Measurements from ENCODE around the gene PEX14. TPM values are rescaled to one million over a fixed set of nuclear protein-coding genes. Genes with fewer than 3 reads are reported as not detected.
A peak's percentile ranks its signal among the peaks of the same experiment; 100 is the strongest.

PEX14 gene
- total and polyA plus RNA-seq, 2 experiments from 2014 or later = 10.0 to 20.9 TPM

DNA sequence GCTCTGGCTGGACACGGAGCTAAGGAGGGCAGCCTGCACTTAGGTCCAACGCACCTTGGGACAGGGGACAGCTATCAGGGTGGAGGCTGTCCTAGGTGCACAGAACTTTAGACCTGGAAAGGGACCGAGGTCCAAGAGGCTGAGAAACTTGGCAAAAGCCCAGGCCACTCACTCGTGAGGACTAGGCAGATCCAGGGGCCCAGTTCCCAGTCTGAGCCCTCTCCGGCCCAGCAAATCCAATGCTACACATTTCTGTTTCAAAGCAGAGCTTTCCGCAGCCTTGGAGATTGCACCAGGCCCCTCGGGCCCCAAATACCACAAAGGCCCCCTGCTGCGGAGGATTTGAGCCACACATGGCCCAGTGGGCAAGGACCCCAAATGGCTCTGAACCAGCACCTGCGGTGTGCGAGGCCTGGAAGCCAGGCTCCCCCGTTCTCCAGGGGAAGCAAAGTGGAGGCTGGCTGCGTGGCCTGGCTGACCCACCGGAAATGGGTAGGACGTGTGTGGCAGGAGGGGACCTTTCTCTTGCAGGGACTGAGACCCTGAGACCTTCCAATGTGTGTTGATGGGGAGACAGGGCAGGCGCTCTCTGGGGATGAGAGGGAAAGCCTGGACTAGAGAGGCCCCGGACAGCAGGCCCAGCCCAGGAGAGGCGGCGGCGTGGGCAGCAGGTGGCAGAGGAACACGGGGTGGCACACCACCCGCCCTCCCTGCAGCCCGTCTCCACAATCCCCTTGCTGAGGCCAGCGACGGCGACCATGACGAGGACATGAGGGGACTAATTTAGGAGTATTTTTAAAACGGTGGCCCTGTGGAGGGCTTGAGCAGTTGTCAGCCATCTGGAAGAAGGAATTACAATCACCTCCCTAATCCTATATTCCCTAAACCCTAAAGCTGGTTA lies 203.0 kb downstream of the PEX14 start:
- Histone ChIP-seq H3K9me2 (replicated peaks; ENCODE audit: insufficient read depth) (no peaks in the 10 kb centered on the region), H3K36me3 (replicated peaks; ENCODE audit: insufficient read depth, low read depth) (no peaks in the 10 kb centered on the region), H3K27me3 (no peaks in the 10 kb centered on the region), H3K9me3 (ENCODE audit: low read depth) (no peaks in the 10 kb centered on the region), H3K4me1 (ENCODE audit: insufficient read depth) (peaks cover 74% of the 10 kb centered on the region), H2AFZ (no peak overlapping the region), H3K27ac (peak overlapping the region; percentile 53), H3K4me3 (no peak overlapping the region), H3K79me2 (peaks cover 31% of the 10 kb centered on the region), H4K20me1 (ENCODE audit: insufficient read depth, poor library complexity, severe bottlenecking) (no peaks in the 10 kb centered on the region), H3K4me2 (peak overlapping the region; percentile 33)
- no peak for TF ChIP-seq EZH2phosphoT487 (IDR thresholded peaks at IDR 0.05; ENCODE audit: low read depth, severe bottlenecking, unreplicated experiment)
- TF ChIP-seq EZH2 (IDR thresholded peaks at IDR 0.05; ENCODE audit: borderline replicate concordance) = no peak
- TF ChIP-seq, protein P1, sequence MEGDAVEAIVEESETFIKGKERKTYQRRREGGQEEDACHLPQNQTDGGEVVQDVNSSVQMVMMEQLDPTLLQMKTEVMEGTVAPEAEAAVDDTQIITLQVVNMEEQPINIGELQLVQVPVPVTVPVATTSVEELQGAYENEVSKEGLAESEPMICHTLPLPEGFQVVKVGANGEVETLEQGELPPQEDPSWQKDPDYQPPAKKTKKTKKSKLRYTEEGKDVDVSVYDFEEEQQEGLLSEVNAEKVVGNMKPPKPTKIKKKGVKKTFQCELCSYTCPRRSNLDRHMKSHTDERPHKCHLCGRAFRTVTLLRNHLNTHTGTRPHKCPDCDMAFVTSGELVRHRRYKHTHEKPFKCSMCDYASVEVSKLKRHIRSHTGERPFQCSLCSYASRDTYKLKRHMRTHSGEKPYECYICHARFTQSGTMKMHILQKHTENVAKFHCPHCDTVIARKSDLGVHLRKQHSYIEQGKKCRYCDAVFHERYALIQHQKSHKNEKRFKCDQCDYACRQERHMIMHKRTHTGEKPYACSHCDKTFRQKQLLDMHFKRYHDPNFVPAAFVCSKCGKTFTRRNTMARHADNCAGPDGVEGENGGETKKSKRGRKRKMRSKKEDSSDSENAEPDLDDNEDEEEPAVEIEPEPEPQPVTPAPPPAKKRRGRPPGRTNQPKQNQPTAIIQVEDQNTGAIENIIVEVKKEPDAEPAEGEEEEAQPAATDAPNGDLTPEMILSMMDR (IDR thresholded peaks at IDR 0.05; ENCODE audit: poor library complexity) = no peak
- peak; percentile 78 for DNase-seq (ENCODE audit: low spot score)
- WGBS (ENCODE audit: low lambda C conversion rate, missing lambda C conversion rate) = 79% methylated on average over 27 of the region's 27 CpGs

DNA sequence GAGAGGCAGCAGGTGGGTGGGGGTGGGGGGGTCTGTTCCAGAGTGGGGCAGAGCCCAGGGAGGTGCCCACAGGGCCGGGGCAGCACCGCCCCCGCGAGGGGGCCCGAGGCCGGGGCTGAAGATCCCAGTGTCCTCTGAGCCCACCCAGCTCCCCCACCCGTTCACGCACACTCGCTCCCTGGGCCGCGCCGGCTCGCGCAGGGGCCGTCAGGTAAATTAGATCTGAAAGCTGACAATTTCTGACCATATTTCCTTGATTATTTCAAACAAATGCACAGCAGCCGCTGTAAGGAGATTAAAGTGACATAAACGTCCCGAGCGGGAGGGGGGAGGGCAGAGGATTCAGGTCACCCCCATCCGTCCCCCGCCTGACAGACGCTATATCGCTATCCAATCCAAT lies 203.7 kb downstream of the PEX14 start:
- H3K4me2 ChIP-seq = no peak overlapping the region
- H3K9me2 ChIP-seq (replicated peaks; ENCODE audit: insufficient read depth) = no peaks in the 10 kb centered on the region
- TF ChIP-seq EZH2 (IDR thresholded peaks at IDR 0.05; ENCODE audit: borderline replicate concordance) (no peak), EZH2phosphoT487 (IDR thresholded peaks at IDR 0.05; ENCODE audit: low read depth, severe bottlenecking, unreplicated experiment) (no peak)
- TF ChIP-seq, protein P1 (IDR thresholded peaks at IDR 0.05; ENCODE audit: poor library complexity) = no peak
- peaks cover 31% of the 10 kb centered on the region for H3K79me2 ChIP-seq
- no peaks in the 10 kb centered on the region for H3K27me3 ChIP-seq
- H4K20me1 ChIP-seq (ENCODE audit: insufficient read depth, poor library complexity, severe bottlenecking) = no peaks in the 10 kb centered on the region
- 87% methylated on average over 13 of the region's 23 CpGs for WGBS (ENCODE audit: low lambda C conversion rate, missing lambda C conversion rate)
- H3K9me3 ChIP-seq (ENCODE audit: low read depth) = no peaks in the 10 kb centered on the region
- H3K36me3 ChIP-seq (replicated peaks; ENCODE audit: insufficient read depth, low read depth) = no peaks in the 10 kb centered on the region
- no peak overlapping the region for H3K4me3 ChIP-seq
- H2AFZ ChIP-seq = no peak overlapping the region
- H3K27ac ChIP-seq = no peak overlapping the region
- DNase-seq (ENCODE audit: low spot score) = no peak
- peaks cover 69% of the 10 kb centered on the region for H3K4me1 ChIP-seq (ENCODE audit: insufficient read depth)

DNA sequence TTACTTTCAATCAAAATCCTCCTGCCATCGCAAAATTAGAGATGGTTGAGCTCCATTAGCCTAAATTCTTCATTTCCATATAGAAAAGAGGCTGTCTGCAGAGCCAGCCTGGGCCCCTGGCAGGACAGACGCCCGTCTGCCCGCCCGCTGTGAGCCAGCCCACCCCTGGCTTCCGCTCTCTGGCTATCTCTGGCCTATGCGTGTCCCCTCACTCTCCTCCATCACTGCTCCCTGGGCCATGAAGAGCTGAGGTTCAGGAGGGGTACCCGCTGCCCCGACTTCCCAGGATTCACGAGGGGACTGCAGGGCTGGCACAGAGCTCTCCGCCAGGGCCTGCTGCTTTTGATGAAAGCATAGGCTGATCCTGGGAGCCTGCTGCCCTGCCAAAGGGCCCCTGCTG lies 204.1 kb downstream of the PEX14 start:
- Histone ChIP-seq H3K9me3 (ENCODE audit: low read depth) (no peaks in the 10 kb centered on the region), H3K4me2 (no peak overlapping the region), H3K79me2 (peaks cover 27% of the 10 kb centered on the region), H2AFZ (no peak overlapping the region), H3K27ac (no peak overlapping the region), H4K20me1 (ENCODE audit: insufficient read depth, poor library complexity, severe bottlenecking) (peaks cover 3% of the 10 kb centered on the region), H3K27me3 (no peaks in the 10 kb centered on the region), H3K9me2 (replicated peaks; ENCODE audit: insufficient read depth) (no peaks in the 10 kb centered on the region), H3K36me3 (replicated peaks; ENCODE audit: insufficient read depth, low read depth) (no peaks in the 10 kb centered on the region), H3K4me1 (ENCODE audit: insufficient read depth) (peaks cover 64% of the 10 kb centered on the region), H3K4me3 (no peak overlapping the region)
- 92% methylated on average over 11 of the region's 11 CpGs for WGBS (ENCODE audit: low lambda C conversion rate, missing lambda C conversion rate)
- DNase-seq (ENCODE audit: low spot score) = no peak
- TF ChIP-seq EZH2phosphoT487 (IDR thresholded peaks at IDR 0.05; ENCODE audit: low read depth, severe bottlenecking, unreplicated experiment) = no peak
- TF ChIP-seq, protein P1 (IDR thresholded peaks at IDR 0.05; ENCODE audit: poor library complexity) = no peak
- no peak for TF ChIP-seq EZH2 (IDR thresholded peaks at IDR 0.05; ENCODE audit: borderline replicate concordance)

Data from hepatocyte (in vitro differentiated cells).